Activated T-cell treated with anti-CD3 and anti-CD28 coated beads, Interleukin-2, amount 50 U/mL, for 48 hours (primary cell): Measurements from ENCODE around the gene FAM13B.
"Not testable (repeated sequence)": the region's sequence is repeated elsewhere in the genome, so short reads cannot be mapped to it uniquely, and the experiment has no call there.

Source experiments
- DNase-seq, 2 experiments: peaks; one replicate each; pipeline ENCODE4 v3.0.0-alpha.2; 2020

The FAM13B gene

DNA sequence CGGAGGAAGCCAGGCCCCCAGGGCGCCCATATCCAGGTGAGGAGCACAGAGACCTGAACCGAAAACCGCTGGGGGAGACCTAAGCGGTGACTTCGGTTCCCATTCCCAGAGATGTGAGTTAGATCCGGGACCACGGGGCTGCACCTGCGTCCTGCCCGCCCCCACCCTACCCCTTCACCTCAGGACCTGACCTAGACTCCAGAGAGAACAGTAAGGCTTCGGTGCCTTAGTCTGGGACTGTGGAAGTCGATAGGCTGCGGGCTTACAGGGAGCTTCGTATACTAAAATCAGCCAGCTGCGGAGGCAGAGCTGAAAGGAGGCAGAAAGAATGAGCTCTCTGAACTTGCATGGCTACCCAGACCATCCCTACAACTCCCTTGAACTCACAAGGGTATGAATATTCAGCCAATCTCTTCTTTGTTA, 518 bp upstream of the FAM13B start:
- DNase-seq = no peak

DNA sequence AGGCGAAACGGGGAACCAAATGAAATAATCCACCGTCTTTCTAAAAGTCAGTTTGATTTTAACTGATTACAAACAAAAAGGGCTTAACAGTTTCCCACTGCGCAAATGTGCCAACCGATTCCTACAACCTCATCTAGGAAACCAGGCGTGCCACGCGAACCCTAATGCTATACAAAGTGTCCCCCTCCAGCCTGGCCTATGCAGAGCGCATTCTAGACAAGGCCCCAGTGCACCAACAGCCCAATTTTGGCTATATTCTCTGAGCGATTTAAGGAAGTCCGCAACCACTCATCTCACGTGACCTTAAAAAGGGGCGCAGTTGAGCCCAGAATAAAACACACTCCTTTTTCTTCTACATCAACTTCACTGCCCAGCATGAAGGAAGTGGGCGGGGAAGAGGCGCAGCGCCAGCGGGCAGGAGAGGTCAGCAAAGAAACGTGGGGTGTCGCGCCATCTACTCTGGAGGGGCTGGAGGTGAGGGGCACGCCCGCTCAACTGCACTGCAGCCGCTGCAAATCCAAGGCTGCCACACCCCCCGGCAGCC, 779 bp downstream of the FAM13B start:
- DNase-seq = no peak

DNA sequence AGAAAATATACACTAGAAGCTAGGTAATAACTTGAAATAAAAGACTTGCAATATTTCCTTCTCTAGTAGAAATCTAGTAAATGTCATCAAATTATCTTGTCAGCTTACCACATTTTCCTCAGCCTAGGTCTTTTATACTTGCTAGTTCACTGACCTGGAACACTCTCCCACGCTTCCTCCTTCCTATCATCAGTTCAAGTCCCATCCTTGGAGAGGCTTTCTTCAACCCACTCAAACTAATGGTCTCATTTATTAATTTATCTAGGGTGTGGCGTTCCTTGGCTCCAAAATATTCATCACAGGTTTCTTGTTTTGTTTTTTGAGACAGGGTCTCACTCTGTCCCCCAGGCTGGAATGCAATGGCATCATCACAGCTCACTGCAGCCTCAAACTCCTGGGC, 2.9 kb downstream of the FAM13B start:
- DNase-seq = no peak

DNA sequence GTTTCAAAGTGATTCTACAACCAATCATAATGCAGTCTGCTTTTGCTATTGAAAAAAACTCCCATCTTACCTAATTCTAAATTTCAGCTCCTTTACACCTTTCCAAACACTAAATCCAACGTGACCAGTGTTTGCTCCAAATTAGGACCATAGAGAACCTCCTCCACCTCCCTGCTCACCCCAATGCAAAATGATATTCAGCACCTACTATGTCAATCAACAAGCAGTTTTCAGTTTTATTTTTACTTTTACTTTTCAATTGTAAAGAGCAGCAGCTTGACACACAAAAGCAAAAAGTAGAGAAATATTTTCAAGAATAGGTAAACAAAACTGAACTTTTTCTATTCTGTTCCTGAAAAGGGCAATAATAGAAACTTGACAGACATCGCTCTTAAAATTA, 3.4 kb downstream of the FAM13B start:
- no peak for DNase-seq

DNA sequence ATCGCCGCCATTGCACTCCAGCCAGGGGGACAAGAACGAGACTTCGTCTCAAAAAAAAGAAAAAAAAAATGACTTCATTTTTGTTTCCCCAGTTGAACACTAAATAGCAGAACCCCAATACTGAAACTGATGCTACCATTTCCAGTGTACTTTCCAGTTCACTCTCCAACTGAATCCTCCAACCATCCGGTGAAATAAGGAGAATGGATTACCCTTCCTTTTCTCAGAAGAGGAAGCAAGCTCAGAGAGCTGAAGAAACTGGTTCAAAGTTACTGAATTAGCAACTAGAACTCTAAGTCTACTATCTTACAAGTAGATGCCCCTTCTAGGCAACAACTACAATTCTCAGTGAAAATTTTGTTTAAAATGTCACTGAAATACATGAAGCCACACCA, 3.9 kb downstream of the FAM13B start:
- DNase-seq = no peak

DNA sequence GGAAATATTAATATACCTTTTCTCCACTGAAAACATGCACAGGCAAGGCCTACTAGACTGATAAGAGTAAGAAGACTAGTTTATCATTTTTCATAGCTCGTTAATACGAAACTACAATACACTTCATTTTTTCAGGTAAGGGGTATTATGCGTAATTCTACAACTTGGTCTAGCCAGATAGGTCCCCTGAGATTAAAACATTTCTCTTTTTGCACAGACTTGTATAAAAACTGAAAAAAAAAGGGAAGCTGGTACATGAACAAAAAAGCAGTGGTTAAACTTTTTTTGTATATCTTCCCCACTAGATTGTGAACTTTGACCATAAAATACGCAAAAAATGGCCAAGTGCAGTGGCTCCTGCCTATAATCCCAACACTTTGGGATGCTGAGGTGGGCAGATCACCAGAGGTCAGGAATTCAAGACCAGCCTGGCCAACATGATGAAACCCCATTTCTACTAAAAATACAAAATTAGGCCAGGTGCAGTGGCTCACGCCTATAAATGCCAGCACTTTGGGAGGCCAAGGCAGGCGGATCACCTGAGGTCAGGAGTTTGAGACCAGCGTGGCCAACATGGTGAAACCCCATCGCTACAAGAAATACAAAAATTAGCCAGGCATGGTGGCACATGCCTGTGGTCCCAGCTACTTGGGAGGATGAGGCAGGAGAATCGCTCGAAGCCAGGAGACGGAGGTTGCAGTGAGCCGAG, 4.5 kb downstream of the FAM13B start:
- DNase-seq = not testable (repeated sequence)

DNA sequence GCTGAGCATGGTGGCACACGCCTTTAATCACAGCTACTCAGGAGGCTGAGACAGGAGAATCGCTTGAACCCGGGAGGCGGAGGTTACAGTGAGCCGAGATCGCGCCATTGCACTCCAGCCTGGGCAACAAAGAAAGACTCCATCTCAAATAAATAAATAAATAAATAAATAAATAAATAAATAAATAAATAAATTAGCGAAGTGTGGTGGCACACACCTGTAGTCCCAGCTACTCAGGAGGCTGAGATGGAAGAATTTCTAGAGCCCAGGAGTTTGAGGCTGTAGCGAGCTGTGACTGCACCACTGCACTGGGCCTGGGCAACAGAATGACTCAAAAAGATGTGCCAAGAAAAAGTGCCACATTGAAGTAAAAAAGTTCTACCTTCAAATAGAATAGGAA, 6.1 kb downstream of the FAM13B start:
- DNase-seq = not testable (repeated sequence)

DNA sequence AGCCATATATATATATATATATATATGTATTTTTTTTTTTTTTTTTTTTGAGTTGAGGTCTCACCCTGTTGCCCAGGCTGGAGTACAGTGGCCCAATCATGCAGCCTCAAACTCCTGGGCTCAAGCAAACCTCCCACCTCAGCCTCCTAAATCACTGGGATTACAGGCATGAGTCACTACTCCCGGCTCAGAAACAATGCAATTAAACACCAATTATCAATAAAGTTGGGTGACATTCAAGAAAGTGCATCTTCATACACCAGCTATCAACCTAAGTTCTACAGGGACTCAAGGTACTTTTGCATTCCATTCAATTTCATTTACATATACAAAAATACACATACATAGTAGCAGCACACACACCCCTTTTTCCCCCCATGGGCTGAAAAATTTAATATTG, 7.6 kb downstream of the FAM13B start:
- DNase-seq = no peak

DNA sequence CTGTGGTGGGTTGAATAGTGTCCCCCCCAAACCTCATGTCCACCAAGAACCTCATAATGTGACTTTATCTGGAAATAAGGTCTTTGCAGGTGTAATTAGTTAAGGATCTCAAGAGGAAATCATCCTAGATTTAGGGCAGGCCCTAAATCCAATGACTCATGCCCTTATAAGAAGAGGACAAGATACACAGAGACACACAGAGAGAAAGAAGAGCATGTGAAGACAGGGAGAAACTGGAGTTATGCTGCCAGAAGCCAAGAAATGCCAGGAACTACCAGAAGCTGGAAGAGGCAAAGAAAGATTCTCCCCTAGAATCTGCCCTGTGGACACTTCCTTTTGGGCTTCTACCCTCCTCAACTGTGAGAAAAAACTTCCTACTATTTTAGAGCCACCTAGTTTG, 8.8 kb downstream of the FAM13B start:
- DNase-seq = no peak

DNA sequence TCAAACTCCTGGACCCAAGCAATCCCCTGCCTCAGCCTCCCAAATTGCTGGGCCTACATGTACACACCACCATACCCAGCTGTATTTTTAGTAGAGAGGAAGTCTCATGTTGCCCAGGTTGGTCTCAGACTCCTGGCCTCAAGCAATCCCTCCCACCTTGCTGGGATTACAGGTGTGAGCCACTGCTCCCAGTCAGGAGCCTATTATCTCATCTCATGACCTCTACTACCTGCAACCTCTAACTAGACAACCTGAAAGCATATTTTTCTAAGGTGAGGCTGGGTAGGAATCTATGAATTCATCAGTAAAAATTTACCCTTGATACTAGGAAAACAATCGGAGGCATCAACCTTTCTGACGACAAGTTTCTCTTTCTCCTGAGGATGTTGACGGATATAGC, 10.0 kb downstream of the FAM13B start:
- DNase-seq = no peak

DNA sequence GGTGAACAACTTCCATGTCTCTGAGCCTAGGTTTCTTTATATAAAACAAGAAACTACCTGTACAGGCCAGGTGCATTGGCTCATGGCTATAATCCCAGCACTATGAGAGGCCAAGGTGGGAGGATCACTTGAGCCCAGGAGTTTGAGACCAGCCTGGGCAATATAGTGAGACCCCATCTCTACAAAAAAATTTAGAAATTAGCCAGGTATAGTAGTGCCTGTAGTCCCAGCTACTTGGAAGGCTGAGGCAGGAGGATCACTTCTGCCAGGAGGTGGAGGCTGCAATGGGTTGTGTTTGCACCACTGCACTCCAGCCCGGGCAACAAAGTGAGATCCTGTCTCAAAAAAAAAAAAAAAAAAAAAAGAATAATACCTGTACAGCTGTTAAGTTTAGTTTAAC, 11.1 kb downstream of the FAM13B start:
- no peak for DNase-seq

DNA sequence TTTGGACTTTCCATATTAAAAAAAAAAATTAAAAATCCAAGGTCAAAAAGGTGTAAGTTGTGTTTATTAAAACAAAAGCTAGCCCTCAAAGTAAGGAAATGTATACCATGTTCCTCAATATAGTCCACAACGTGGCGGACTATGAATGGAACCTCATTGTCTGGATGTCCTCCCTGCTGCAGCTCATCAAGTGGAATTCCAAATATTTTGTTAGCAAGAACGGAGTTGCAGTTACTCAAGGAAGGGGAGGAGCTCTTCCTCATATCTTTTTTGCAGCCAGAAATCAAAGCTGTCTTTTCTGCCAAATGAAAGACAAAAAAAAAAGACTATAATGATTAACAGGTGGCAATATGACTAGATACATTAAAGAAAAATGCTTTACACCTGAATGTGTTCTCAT, 14.0 kb downstream of the FAM13B start:
- no peak for DNase-seq

DNA sequence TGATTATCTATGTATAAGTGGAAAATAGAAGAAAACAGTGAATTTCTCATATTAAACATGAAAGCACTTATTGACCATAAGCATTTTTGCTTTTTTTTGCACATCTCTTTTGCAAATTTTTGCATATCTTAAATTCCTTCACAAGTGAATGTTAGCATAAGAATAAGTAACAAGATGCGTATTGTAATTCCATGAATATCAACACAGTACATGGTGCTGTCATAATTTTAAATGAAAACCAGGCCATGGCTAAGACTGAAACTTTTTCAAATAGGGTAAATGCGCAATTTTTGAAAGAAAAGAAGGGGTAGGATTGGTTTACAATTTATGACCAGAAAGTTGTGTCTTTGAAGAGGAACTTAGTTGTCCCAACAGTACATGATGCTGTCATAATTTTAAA, 17.0 kb downstream of the FAM13B start:
- no peak for DNase-seq

DNA sequence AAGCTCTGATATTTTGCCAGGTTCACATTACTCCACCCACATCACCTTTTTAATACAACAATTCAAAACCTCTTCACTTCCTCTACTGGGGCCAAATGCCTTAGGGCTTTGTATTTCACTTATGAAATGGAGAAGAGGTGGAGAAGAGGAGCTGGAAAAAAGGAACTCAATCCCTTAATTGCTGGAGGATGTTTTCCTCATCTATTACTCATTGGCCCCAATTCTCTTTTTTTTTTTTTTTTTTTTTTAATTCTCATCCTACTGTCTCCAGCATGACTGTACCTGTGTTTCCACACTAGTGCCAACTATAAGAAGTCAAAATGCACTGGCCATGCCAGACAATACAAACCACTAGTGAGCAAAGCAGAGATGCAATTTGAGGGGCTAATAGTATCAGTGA, 20.9 kb downstream of the FAM13B start:
- no peak for DNase-seq

DNA sequence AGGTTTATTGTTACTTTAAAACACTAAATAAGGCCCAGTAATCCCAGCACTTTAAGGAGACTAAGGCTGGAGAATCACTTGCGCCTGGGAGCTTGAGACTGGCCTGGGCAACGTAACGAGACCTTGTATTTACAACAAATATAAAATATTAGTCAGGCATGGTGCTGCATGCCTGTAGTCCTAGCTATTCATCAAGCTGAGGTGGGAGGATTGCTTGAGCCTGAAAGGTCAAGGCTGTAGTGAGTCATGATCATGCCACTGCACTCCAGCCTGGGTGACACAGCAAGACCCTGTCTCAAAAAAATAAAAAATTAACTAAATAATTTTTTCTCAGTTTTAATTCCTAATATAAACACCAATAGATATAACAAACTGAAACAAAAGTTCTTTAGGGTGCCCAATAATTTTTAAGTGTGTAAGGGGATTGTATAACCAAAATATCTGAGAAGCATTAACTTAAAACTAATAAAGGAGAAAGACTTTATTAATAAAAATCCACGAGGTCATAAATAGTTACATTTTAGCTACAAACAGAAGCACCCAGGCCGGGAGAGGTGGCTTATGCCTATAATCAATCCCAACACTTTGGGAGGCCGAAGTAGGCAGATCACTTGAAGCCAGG, 32.7 kb downstream of the FAM13B start:
- DNase-seq = no peak

DNA sequence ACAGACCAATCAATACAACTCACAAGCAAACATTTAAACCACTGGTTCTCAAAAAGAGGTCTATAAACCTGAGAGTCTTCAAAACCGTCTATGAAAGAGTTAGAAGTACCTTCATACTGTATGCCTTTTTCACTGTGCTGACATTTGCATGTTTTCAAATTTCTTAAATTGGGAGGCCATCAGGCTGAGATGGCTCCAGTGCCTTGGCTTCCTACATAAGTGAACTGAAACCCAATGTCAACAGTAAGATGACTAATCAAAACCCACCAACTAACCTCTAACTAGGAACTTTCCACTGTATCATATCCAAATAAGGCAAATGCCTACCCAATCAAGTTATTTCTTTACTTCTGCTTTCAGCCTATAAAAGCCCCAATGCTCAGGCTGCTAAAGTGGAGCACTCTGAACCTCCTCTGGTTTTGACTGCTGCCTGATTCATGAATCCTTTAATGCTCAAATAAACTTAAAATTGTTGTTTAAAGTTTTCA, 35.1 kb downstream of the FAM13B start:
- peak in 1 of 2 experiments; percentile 24 for DNase-seq

DNA sequence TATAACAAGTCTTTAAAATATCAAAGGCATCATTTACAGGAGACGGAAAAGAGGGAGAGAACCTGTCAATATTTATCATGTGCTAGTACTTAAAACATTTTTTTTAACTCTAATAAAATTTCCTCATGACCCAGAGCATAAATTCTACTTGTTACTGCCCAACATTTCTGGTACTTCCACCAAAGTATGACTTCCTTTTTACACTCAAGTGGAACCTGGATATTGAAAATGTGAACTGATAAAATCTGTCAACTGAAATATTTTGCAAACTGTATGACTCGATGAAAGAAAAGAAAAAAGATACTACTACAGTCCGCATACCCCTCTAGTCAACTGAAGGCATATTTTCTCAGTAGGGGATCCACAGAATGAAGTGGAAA, 37.1 kb downstream of the FAM13B start:
- DNase-seq = no peak

DNA sequence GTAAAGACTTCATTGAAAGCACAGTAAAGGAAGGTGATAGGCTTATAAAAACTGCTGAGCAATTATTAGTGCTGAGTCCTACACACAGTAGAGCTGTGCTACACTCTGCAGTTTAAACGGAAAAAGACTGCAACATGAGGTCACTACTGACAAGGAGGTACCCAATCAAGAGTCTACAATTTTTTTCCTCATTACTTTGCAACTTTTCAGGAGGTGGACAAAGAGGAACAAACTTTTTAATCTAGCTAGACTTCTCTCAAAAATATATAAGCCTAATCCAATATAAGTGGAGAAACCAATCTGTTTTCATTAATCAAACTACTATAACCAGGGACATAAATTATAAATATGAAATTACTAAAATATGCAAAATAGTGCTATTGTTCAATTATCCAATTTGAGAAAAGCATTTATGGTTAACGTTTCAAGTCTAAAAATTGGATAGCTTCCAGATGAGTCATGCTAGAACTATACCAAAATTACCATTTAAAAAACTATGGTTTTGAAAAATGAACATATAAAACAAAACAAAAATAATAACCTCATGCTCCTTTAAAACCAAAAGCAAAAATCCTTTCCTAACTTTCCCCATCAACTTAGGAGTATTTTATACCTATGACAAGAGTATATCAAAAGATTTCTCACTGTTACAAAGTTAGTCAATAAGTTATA, 37.7 kb downstream of the FAM13B start:
- DNase-seq = no peak

DNA sequence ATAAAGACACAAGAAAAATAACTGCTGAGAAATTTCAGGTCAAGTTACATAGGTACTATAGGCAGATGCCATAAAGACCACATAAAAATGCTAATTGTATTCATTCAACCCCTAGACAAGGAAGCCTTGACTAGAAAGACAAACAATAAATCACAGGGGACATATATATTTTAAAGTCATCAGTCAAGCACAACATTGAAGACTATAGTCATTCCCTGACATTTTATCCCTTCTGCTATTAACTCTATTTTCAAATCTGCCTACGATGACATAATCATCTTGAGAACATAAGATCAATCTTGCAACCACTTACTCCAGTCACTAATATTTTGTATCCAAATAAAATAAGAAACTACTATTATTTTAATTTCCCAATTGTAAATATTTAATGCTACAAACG, 38.3 kb downstream of the FAM13B start:
- DNase-seq = no peak

DNA sequence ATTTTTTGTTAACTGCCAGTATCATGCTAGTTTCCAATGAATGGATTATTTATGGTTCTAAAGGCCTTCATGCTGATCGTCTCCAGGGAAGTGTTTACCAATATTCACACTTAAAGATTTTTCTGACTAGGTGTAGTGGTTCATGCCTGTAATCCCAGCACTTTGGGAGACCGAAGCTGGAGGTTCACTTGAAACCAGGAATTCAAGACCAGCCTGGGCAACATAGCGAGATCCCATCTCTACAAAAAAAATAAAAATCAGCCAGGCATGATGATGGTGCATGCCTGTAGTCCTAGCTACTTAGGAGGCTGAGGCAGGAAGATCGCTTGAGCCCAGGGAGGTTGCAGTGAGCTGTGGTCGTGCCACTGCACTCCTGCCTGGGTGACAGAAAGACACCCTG, 43.5 kb downstream of the FAM13B start:
- no peak for DNase-seq

DNA sequence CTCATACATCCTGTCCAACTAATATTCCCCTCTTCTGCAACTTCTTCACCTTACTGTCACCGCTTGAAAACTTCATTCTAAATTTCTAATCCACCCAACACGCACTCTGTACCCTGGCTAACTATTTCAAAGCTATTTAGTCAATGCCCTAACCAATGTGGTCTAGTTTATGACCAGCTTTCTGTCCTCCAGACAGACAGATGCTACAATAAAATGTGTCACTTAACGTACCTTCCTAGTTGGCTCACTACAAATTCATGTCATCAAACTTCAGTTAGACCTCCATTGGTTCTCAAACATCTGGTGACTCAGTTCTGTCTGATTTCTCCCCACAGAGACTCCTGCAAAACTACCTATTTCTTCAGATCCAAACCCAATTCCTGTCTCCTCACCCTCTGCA, 57.7 kb downstream of the FAM13B start:
- DNase-seq = no peak

DNA sequence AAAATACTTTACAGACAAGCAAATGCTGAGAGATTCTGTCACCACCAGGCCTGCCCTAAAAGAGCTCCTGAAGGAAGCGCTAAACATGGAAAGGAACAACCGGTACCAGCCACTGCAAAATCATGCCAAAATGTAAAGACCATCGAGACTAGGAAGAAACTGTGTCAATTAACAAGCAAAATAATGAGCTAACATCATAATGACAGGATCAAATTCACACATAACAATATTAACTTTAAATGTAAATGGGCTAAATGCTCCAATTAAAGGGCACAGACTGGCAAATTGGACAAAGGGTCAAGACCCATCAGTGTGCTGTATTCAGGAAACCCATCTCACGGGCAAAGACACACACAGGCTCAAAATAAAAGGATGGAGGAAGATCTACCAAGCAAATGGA, 62.5 kb downstream of the FAM13B start:
- DNase-seq = not testable (repeated sequence)

DNA sequence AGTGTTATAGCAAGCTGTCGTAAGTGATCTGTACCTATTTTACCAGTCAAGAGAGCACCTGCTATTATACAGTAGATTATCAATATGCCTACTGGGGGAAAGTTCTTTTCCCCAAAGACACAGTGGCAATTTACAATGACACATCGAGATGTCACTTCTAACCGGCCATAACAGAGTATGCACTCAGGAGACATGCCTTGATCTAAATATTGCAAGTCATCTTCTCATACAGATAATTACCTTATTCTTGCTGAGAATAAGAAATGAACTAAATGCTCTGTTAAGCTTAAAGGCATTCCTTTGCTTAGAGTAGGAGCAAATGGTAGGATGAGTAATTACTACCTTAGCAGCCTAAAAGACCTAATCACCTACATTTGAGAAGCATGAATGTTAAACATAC, 72.1 kb downstream of the FAM13B start:
- no peak for DNase-seq

DNA sequence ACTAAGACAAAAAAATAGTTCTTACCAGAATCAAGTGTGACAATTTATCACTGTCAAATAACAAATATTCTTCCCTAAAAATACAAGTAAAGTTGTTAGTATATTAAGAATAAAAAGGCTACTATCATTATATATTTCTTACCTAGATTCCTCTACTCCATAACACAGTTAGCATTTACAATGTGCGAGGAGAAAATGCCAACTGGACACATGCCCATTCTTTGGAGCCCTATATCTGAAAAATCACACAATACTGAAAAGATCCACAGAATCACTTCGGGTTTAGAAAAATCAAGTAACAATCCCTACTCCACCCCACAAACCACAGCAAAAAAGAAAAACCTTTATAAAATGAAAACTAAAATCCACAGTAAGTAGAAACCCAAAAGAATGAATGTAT, 72.7 kb downstream of the FAM13B start:
- no peak for DNase-seq
